DOHH2 (cell line): Measurements from ENCODE around the gene TMEM176B.

ENCODE experiments used
- H3F3A ChIP-seq: fragments of 200-600 bp; sonication (generic), shearing (Covaris generic); 2 replicates; pipeline ENCODE4 v1.6.0; 2016; ENCODE audit warnings: antibody characterized with exemption, mild to moderate bottlenecking; ENCODE audit not compliant: control insufficient read depth, insufficient read depth
- H3K27ac ChIP-seq: fragments of 200-600 bp; sonication (generic); 2 replicates; pipeline ENCODE4 v1.5.1; 2014; ENCODE audit warnings: low read depth, mild to moderate bottlenecking, low read length, moderate library complexity
- H3K27me3 ChIP-seq: fragments of 200-600 bp; sonication (generic); 2 replicates; pipeline ENCODE4 v1.6.1; 2014; ENCODE audit warnings: mild to moderate bottlenecking, low read length, mixed read lengths; ENCODE audit not compliant: control insufficient read depth
- H3K36me3 ChIP-seq: fragments of 200-600 bp; sonication (generic); 2 replicates; pipeline ENCODE4 v1.6.1; 2014; ENCODE audit warnings: mild to moderate bottlenecking, low read length, moderate library complexity, mixed read lengths; ENCODE audit not compliant: control insufficient read depth
- H3K4me1 ChIP-seq: fragments of 200-600 bp; sonication (generic); 2 replicates; pipeline ENCODE4 v1.6.1; 2014; ENCODE audit warnings: mild to moderate bottlenecking, low read length, mixed read lengths; ENCODE audit not compliant: control insufficient read depth
- H3K4me2 ChIP-seq: fragments of 200-600 bp; sonication (generic); 2 replicates; pipeline ENCODE4 v1.6.0; 2014; ENCODE audit warnings: mild to moderate bottlenecking, low read length, moderate library complexity
- H3K4me3 ChIP-seq: fragments of 200-600 bp; sonication (generic); 2 replicates; pipeline ENCODE4 v1.5.1; 2014; ENCODE audit warnings: mild to moderate bottlenecking, low read length, mixed read lengths
- H3K79me2 ChIP-seq: fragments of 200-600 bp; sonication (generic); 2 replicates; pipeline ENCODE4 v1.6.1; 2014; ENCODE audit warnings: mild to moderate bottlenecking, low read length, mixed read lengths; ENCODE audit not compliant: control insufficient read depth
- H3K9me2 ChIP-seq: fragments of 200-600 bp; sonication (generic); replicated peaks from 2 replicates; pipeline ENCODE4 v1.6.1; 2014; ENCODE audit warnings: mild to moderate bottlenecking, low read length, mixed read lengths; ENCODE audit not compliant: control insufficient read depth
- H3K9me3 ChIP-seq: fragments of 200-600 bp; sonication (generic); 2 replicates; pipeline ENCODE4 v1.6.1; 2014; ENCODE audit warnings: antibody characterized with exemption, low read length, mixed read lengths; ENCODE audit not compliant: control insufficient read depth, insufficient read depth
- H4K20me1 ChIP-seq: fragments of 200-600 bp; sonication (generic); 2 replicates; pipeline ENCODE4 v1.6.0; 2014; ENCODE audit warnings: low read depth, mild to moderate bottlenecking, antibody characterized with exemption, low read length, moderate library complexity; ENCODE audit not compliant: control insufficient read depth, insufficient read depth
- EZH2phosphoT487 ChIP-seq: fragments of 200-600 bp; sonication (generic); IDR thresholded peaks from 2 replicates; pipeline ENCODE4 v1.6.1; 2017; ENCODE audit warnings: borderline replicate concordance, mild to moderate bottlenecking, antibody characterized with exemption, low read length, moderate library complexity, mixed read lengths
- TF ChIP-seq, protein P1 (sequence below): fragments of 200-600 bp; sonication (generic); IDR thresholded peaks from one replicate; pipeline ENCODE4 v1.5.1; 2014; ENCODE audit warnings: antibody characterized with exemption, mild to moderate bottlenecking, low read depth, low read length; ENCODE audit not compliant: poor library complexity, severe bottlenecking

TMEM176B gene

DNA sequence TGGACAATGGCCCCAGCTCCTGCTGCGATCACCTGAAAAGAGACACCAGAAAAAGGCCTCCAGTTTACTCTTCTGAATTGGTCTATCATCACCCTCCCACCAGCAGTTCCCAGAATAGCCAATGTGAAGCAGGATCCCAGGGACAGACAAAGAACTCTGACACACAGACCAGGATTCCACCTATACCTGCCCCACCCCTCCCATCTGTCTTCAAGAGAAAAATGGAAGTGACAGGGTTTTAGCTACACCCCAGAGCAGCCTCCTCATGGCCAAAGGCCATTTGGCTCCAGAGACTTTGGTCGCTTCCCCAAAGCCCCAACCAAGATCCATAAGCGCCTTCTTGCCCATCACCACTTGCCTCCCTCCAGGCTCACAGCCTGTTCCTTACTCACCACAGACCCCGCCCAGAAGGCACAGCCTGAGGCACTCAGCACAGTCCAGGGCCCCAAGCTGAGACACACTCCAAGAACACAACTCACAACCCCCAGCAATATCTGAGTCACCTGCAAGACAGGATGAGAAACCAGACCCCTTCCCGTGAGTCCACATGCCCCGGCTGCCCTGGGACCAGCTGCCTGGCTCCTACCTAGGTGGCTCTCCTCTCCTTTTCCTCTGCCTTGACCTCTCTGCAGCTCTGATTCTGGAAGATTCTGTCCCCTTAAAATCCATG, 6.5 kb downstream of the TMEM176B start:
- H3K79me2 ChIP-seq = no peaks in the 10 kb centered on the region
- H3K9me3 ChIP-seq = no peaks in the 10 kb centered on the region
- H3K4me1 ChIP-seq = no peaks in the 10 kb centered on the region
- no peaks in the 10 kb centered on the region for H3F3A ChIP-seq
- H3K27me3 ChIP-seq = peaks cover 15% of the 10 kb centered on the region; the same call in 1 of the 2 replicates
- H3K27ac ChIP-seq = no peak overlapping the region
- H4K20me1 ChIP-seq = no peaks in the 10 kb centered on the region
- H3K36me3 ChIP-seq = no peaks in the 10 kb centered on the region
- no peak overlapping the region for H3K4me3 ChIP-seq
- no peak overlapping the region for H3K4me2 ChIP-seq
- no peaks in the 10 kb centered on the region for H3K9me2 ChIP-seq
- no peak for TF ChIP-seq EZH2phosphoT487
- TF ChIP-seq, protein P1, sequence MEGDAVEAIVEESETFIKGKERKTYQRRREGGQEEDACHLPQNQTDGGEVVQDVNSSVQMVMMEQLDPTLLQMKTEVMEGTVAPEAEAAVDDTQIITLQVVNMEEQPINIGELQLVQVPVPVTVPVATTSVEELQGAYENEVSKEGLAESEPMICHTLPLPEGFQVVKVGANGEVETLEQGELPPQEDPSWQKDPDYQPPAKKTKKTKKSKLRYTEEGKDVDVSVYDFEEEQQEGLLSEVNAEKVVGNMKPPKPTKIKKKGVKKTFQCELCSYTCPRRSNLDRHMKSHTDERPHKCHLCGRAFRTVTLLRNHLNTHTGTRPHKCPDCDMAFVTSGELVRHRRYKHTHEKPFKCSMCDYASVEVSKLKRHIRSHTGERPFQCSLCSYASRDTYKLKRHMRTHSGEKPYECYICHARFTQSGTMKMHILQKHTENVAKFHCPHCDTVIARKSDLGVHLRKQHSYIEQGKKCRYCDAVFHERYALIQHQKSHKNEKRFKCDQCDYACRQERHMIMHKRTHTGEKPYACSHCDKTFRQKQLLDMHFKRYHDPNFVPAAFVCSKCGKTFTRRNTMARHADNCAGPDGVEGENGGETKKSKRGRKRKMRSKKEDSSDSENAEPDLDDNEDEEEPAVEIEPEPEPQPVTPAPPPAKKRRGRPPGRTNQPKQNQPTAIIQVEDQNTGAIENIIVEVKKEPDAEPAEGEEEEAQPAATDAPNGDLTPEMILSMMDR = no peak

DNA sequence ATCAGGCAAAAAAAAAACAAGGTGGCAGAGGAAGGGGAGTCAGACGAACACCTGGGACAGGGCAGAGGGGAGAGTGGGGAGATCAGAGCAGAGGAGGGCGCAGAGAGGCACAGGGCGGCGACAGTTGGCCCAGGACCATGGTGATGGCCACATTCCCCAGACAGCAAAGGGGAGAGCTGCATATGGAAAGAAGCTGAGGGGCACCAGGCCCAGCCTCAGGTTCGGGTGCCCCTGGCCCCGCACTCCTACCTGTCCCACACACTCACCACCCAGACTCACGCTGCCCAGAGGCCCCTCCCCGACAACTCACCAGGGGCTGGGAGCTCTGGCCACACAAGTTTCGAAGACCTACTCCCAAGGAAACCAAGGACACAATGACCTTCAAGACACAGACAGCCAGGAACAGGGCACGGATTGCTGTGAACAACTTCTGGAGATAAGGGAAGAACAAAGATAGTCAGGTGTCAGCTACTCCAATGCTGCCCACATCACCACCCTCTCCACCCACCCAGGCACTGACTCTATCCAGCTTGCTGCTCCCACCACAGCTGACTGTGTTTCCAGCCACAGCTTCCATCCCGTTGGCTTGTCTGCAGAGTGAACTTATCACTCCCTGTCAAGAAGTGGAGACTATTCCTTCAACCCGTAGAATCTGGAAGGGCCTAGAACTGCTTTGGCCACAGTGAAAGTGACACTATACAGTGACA, 8.3 kb downstream of the TMEM176B start:
- H3K27me3 ChIP-seq = peaks cover 15% of the 10 kb centered on the region; the same call in 1 of the 2 replicates
- TF ChIP-seq, protein P1 = no peak
- TF ChIP-seq EZH2phosphoT487 = no peak

DNA sequence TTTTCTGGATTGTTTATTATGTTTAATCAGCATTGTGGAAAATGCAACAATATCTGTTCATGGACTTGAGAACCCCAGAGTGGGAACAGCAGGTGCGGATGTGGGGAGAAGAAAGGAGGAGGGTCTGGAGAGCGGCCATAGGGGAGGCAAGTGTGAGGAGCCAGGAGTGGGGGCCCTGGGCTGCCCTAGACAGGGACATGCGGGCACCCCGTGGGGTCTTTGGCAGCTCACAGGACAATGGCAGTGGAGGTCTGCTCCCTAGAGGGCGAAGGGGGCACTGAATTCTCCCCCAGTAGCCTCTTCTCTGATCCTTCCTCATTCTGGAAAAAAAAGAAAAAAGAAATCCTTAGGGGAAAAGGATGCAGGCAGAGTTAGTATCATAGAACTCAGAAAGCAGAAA, 8.9 kb downstream of the TMEM176B start:
- Histone ChIP-seq H3K4me1 (peaks cover 8% of the 10 kb centered on the region), H3K4me2 (no peak overlapping the region)

More for the DNA sequence above, 8.3 kb downstream of the TMEM176B start:
- Histone ChIP-seq H4K20me1 (no peaks in the 10 kb centered on the region), H3K9me2 (no peaks in the 10 kb centered on the region), H3K79me2 (no peaks in the 10 kb centered on the region), H3F3A (no peaks in the 10 kb centered on the region), H3K4me1 (peaks cover 8% of the 10 kb centered on the region), H3K36me3 (no peaks in the 10 kb centered on the region), H3K4me2 (no peak overlapping the region), H3K27ac (no peak overlapping the region), H3K4me3 (no peak overlapping the region), H3K9me3 (no peaks in the 10 kb centered on the region)

More for the DNA sequence above, 8.9 kb downstream of the TMEM176B start:
- H3K79me2 ChIP-seq = no peaks in the 10 kb centered on the region
- no peaks in the 10 kb centered on the region for H3K36me3 ChIP-seq
- H3K9me3 ChIP-seq = no peaks in the 10 kb centered on the region
- H3F3A ChIP-seq = no peaks in the 10 kb centered on the region
- no peak overlapping the region for H3K4me3 ChIP-seq
- peaks cover 15% of the 10 kb centered on the region; the same call in 1 of the 2 replicates for H3K27me3 ChIP-seq
- H3K27ac ChIP-seq = no peak overlapping the region
- TF ChIP-seq, protein P1 = no peak
- no peak for TF ChIP-seq EZH2phosphoT487
- no peaks in the 10 kb centered on the region for H3K9me2 ChIP-seq
- no peaks in the 10 kb centered on the region for H4K20me1 ChIP-seq
